ENCODE results near the gene CDH12. TPM values are rescaled to one million over a fixed set of nuclear protein-coding genes. Genes with fewer than 3 reads are reported as not detected.
"Not testable (repeated sequence)": the region's sequence is repeated elsewhere in the genome, so short reads cannot be mapped to it uniquely, and the experiment has no call there.

CDH12 gene
- total RNA-seq, 2 experiments from 2014 or later = not detected

GRCh38 chr5:22390888-22391287, 462.3 kb downstream of the CDH12 start:
- POLR2A ChIA-PET = no interaction called here
- H3K4me1 Mint-ChIP-seq = no peaks in the 10 kb centered on the region
- no peaks in the 10 kb centered on the region for H3K27me3 Mint-ChIP-seq
- peaks cover 10% of the 10 kb centered on the region for H3K9me3 Mint-ChIP-seq
- H3K36me3 Mint-ChIP-seq = no peaks in the 10 kb centered on the region
- DNase-seq (no peak), ATAC-seq (ENCODE audit: low read depth) (no peak)
- H3K4me3 Mint-ChIP-seq = no peak overlapping the region
- no peak overlapping the region for H3K27ac Mint-ChIP-seq

- ATAC-seq (ENCODE audit: low read depth) (no peak), DNase-seq (no peak)
- Mint-ChIP-seq H3K27me3 (no peaks in the 10 kb centered on the region), H3K4me1 (no peaks in the 10 kb centered on the region), H3K4me3 (no peak overlapping the region), H3K36me3 (no peaks in the 10 kb centered on the region), H3K9me3 (peaks cover 5% of the 10 kb centered on the region), H3K27ac (no peak overlapping the region)
- POLR2A ChIA-PET = no interaction called here
Observed at GRCh38 chr5:22372826-22373660, 480.1 kb downstream of the CDH12 start.

GRCh38 chr5:22372376-22372775, 480.8 kb downstream of the CDH12 start:
- no peak overlapping the region for H3K4me3 Mint-ChIP-seq
- peaks cover 5% of the 10 kb centered on the region for H3K9me3 Mint-ChIP-seq
- H3K36me3 Mint-ChIP-seq = no peaks in the 10 kb centered on the region
- H3K27me3 Mint-ChIP-seq = no peaks in the 10 kb centered on the region
- DNase-seq = no peak
- POLR2A ChIA-PET = no interaction called here
- H3K27ac Mint-ChIP-seq = no peak overlapping the region
- H3K4me1 Mint-ChIP-seq = no peaks in the 10 kb centered on the region
- ATAC-seq (ENCODE audit: low read depth) = no peak

GRCh38 chr5:22354956-22355355, 498.2 kb downstream of the CDH12 start:
- Mint-ChIP-seq H3K27me3 (no peaks in the 10 kb centered on the region), H3K27ac (no peak overlapping the region), H3K4me1 (no peaks in the 10 kb centered on the region), H3K9me3 (peaks cover 1% of the 10 kb centered on the region), H3K36me3 (no peaks in the 10 kb centered on the region), H3K4me3 (no peak overlapping the region)
- ATAC-seq (ENCODE audit: low read depth) = no peak
- DNase-seq = no peak
- POLR2A ChIA-PET = no interaction called here

DNA sequence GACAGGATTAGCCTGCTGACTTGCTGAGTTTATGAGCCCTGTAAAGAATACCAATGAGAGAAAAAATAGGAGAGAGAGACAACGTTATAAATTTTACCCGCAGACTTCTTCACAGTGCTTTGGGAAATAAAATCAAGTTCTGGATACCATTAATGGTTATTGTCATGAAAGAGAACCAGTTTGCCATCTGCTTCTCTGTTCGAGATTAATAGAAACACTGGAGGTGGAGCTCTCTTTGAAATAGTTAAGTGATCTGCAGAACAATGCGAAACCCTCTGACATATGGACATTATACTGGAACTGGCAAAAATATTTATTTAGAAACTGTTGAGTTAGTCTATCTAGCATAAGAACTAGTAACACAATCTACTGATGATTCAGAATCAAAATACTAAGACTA, 500.7 kb downstream of the CDH12 start:
- no peak for DNase-seq
- Mint-ChIP-seq H3K4me1 (no peaks in the 10 kb centered on the region), H3K27me3 (no peaks in the 10 kb centered on the region), H3K27ac (no peak overlapping the region), H3K4me3 (no peak overlapping the region), H3K36me3 (no peaks in the 10 kb centered on the region), H3K9me3 (peaks cover 2% of the 10 kb centered on the region)
- no peak for ATAC-seq (ENCODE audit: low read depth)
- POLR2A ChIA-PET = no interaction called here

- peaks cover 2% of the 10 kb centered on the region for H3K9me3 Mint-ChIP-seq
- no peak for ATAC-seq (ENCODE audit: low read depth)
Observed at GRCh38 chr5:22351178-22351577, 502.0 kb downstream of the CDH12 start.

GRCh38 chr5:22348027-22348426, 505.1 kb downstream of the CDH12 start:
- POLR2A ChIA-PET = no interaction called here
- Mint-ChIP-seq H3K9me3 (peaks cover 2% of the 10 kb centered on the region), H3K27ac (no peak overlapping the region), H3K4me1 (no peaks in the 10 kb centered on the region), H3K4me3 (no peak overlapping the region), H3K27me3 (no peaks in the 10 kb centered on the region), H3K36me3 (no peaks in the 10 kb centered on the region)
- ATAC-seq (ENCODE audit: low read depth) (no peak), DNase-seq (no peak)

More at GRCh38 chr5:22351178-22351577, 502.0 kb downstream of the CDH12 start:
- no peak overlapping the region for H3K4me3 Mint-ChIP-seq
- H3K36me3 Mint-ChIP-seq = no peaks in the 10 kb centered on the region
- no peaks in the 10 kb centered on the region for H3K4me1 Mint-ChIP-seq
- no peak for DNase-seq
- POLR2A ChIA-PET = no interaction called here
- H3K27ac Mint-ChIP-seq = no peak overlapping the region
- H3K27me3 Mint-ChIP-seq = no peaks in the 10 kb centered on the region

- H3K9me3 Mint-ChIP-seq = no peaks in the 10 kb centered on the region
Observed at GRCh38 chr5:22344000-22344399, 509.1 kb downstream of the CDH12 start.

GRCh38 chr5:22341406-22341805, 511.7 kb downstream of the CDH12 start:
- POLR2A ChIA-PET = no interaction called here
- no peaks in the 10 kb centered on the region for H3K36me3 Mint-ChIP-seq
- no peak overlapping the region for H3K4me3 Mint-ChIP-seq
- ATAC-seq (ENCODE audit: low read depth) (no peak), DNase-seq (no peak)
- H3K9me3 Mint-ChIP-seq = peaks cover 1% of the 10 kb centered on the region
- H3K27ac Mint-ChIP-seq = no peak overlapping the region
- H3K4me1 Mint-ChIP-seq = no peaks in the 10 kb centered on the region
- H3K27me3 Mint-ChIP-seq = no peaks in the 10 kb centered on the region

More at GRCh38 chr5:22344000-22344399, 509.1 kb downstream of the CDH12 start:
- Mint-ChIP-seq H3K4me3 (no peak overlapping the region), H3K36me3 (no peaks in the 10 kb centered on the region), H3K27ac (no peak overlapping the region), H3K4me1 (no peaks in the 10 kb centered on the region), H3K27me3 (no peaks in the 10 kb centered on the region)
- DNase-seq (no peak), ATAC-seq (ENCODE audit: low read depth) (no peak)
- POLR2A ChIA-PET = no interaction called here

- ATAC-seq (ENCODE audit: low read depth); POLR2A ChIA-PET; H3K4me3 Mint-ChIP-seq; H3K4me1 Mint-ChIP-seq; H3K27ac Mint-ChIP-seq; H3K36me3 Mint-ChIP-seq; H3K27me3 Mint-ChIP-seq; DNase-seq: not testable (repeated sequence)
- H3K9me3 Mint-ChIP-seq = peaks cover 16% of the 10 kb centered on the region
Observed at GRCh38 chr5:22332949-22333348, 520.2 kb downstream of the CDH12 start.

- no peaks in the 10 kb centered on the region for H3K36me3 Mint-ChIP-seq
- POLR2A ChIA-PET = no interaction called here
- H3K4me1 Mint-ChIP-seq = no peaks in the 10 kb centered on the region
- no peak overlapping the region for H3K27ac Mint-ChIP-seq
- no peak for ATAC-seq (ENCODE audit: low read depth)
- DNase-seq = no peak
- H3K4me3 Mint-ChIP-seq = no peak overlapping the region
- H3K27me3 Mint-ChIP-seq = no peaks in the 10 kb centered on the region
- H3K9me3 Mint-ChIP-seq = peaks cover 4% of the 10 kb centered on the region
Observed at GRCh38 chr5:22329683-22330082, 523.5 kb downstream of the CDH12 start.

- POLR2A ChIA-PET = no interaction called here
- no peak for ATAC-seq (ENCODE audit: low read depth)
Observed at GRCh38 chr5:22319798-22320197, 533.3 kb downstream of the CDH12 start.

GRCh38 chr5:22316294-22316693, 536.9 kb downstream of the CDH12 start:
- H3K27me3 Mint-ChIP-seq = no peaks in the 10 kb centered on the region
- no peak overlapping the region for H3K27ac Mint-ChIP-seq
- POLR2A ChIA-PET = no interaction called here
- no peak overlapping the region for H3K4me3 Mint-ChIP-seq
- ATAC-seq (ENCODE audit: low read depth) = no peak
- DNase-seq = no peak
- H3K36me3 Mint-ChIP-seq = no peaks in the 10 kb centered on the region
- peaks cover 6% of the 10 kb centered on the region for H3K9me3 Mint-ChIP-seq
- H3K4me1 Mint-ChIP-seq = no peaks in the 10 kb centered on the region

More at GRCh38 chr5:22319798-22320197, 533.3 kb downstream of the CDH12 start:
- Mint-ChIP-seq H3K27ac (no peak overlapping the region), H3K27me3 (no peaks in the 10 kb centered on the region), H3K4me1 (no peaks in the 10 kb centered on the region), H3K36me3 (no peaks in the 10 kb centered on the region), H3K4me3 (no peak overlapping the region), H3K9me3 (peaks cover 4% of the 10 kb centered on the region)
- DNase-seq = no peak

- H3K4me1 Mint-ChIP-seq; ATAC-seq (ENCODE audit: low read depth); H3K27me3 Mint-ChIP-seq; H3K4me3 Mint-ChIP-seq; H3K36me3 Mint-ChIP-seq; H3K9me3 Mint-ChIP-seq; DNase-seq; H3K27ac Mint-ChIP-seq; POLR2A ChIA-PET: not testable (repeated sequence)
Observed at GRCh38 chr5:22315052-22315451, 538.1 kb downstream of the CDH12 start.
